Dedifferentiated amniotic fluid mesenchymal stem cell (primary cell): ENCODE data around the gene EFEMP2.

Source experiments
- DNase-seq: peaks from one replicate; pipeline ENCODE4 v3.0.0-alpha.2; 2016; ENCODE audit errors: extremely low spot score

EFEMP2 gene

DNA sequence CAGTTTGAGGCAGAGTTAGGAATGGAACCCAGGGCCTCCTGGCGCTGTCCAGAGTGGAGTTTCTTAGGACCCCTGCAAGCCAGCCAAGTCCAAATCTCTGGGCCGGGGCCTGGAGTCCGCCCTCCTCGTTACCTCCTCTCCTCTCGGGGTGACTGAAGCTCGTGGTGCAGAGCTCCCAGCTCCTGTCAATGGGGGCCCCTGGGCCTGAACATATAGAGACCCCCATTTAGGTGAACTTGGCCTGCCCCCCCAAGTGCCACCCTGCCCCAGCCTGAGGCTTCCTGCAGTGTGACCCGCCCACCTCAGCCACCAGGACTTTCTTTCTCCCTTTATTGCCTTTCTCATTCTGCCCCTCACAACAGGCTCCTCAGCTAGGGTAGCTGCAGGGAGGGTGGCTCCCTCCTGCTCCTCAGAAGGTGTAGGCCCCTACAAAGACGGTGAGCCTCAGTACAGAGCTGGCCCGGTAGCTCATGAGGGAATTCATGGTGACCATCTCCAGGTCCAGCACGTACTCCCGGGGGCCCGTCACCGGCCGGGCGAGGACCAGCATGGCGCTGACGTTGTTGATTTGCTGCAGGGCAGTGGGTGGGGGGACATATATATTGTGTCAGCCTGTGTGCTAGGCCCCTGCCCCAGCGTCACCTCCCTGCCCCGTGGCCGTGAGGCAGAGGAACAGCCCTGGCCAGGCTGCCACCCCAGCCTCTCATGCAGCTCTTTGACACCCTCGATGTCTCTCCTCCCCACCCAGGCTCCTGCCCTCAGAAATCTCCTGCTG is 5.9 kb downstream of the EFEMP2 start:
- no peak for DNase-seq

DNA sequence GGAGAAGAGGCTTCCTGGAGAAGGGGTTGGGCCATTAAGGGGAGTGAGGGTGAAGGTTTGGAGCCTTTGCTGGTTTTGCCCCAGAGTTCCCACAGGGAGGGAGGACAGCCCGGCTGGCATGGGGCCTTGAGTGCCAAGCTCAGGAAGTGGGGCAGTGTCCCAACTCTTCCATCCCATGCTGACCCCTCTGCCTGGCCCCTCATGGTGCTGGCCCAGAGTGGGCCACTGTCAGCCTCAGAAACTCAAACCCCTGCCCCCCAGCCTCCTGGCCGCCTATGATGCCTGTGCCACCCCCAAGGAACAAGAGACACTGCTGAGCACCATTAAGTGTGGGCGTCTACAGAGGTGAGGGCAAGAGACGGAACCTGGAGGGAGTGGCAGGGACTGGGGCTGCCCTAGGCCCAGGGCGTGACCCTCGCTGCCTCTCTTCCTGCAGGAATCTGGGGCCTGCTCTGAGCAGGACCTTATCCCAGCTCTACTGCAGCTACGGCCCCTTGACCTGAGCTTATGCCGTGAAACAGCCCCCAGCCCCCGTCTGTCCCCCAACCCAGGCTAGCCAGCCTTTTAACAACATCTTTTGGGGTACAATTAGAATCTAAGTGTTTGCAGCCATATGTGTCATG is 6.9 kb downstream of the EFEMP2 start:
- no peak for DNase-seq

- DNase-seq = no peak
Observed at GRCh38 chr11:65864706-65865471, 7.7 kb downstream of the EFEMP2 start.

GRCh38 chr11:65863889-65864705 is 8.5 kb downstream of the EFEMP2 start:
- DNase-seq = no peak

- no peak for DNase-seq
Observed at GRCh38 chr11:65862941-65863888, 9.4 kb downstream of the EFEMP2 start.

DNA sequence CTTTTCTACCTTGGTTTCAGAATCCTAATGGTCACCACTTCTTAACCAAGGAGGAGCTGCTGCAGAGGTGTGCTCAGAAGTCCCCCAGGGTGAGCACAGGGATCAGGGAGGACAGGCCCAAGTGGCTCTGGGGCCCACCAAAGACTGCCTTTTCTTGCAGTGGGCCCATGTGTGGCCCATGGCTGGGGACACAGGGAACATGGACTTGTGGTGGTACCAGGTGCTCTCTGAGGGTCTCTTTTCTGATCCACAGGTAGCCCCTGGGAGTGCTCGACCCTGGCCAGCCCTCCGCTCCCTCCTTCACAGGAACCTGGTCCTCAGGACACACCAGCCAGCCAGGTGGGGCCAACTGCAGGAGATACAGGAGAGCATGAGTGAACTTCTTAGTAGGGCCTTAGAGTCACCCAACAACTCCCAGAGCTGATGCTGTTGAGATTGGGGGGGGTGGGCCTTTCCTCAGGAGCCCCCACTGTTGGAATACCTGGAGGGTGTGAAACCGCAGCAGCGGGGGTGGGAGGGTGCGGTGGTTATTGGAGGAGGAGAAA is 10.3 kb downstream of the EFEMP2 start:
- no peak for DNase-seq

DNA sequence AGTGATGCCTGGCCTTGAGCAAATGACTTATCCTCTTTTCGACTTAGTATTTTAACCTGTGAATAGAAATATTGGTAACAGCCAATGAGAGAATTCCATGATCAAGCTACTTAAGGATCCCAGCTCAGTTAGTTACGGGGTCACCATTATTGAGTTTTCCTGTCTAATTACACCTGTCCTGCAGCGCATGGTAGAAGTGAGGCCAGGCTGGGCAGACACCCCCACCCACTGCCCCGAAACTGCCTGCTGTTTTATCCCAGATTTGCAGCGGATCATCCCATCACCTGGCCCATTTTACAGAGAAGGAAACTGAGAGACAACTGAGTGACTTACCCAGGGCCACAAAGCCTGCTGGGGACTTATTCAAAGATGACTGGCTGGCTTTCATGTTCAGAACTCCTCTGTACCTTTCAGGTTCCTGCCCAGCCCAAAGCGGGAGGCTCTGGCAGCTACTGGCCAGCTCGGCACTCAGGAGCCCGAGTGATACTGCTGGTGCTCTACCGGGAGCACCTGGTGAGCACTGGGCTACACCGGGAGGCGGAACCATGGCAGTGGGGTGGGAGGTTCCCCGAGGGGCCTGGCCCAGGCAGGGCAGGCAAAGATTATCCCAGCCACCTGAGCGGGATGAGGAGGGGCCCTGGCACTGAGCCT is 10.9 kb downstream of the EFEMP2 start:
- no peak for DNase-seq

DNA sequence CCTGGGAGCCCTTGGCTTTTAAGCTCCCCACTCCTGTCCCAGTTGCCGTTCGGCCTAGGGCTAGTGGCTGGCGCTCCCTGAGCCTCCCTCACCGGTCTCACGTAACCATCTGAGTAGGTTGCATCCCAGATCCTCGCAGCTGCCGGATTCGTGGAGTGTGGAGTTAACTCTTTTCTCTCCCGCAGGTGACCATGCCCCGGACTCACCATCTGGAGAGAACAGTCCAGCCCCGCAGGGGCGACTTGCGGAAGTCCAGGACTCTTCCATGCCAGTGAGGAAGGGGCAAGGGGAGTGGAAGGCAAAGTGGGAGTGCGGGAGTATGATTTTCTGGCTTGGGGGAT is 11.5 kb downstream of the EFEMP2 start:
- no peak for DNase-seq

DNA sequence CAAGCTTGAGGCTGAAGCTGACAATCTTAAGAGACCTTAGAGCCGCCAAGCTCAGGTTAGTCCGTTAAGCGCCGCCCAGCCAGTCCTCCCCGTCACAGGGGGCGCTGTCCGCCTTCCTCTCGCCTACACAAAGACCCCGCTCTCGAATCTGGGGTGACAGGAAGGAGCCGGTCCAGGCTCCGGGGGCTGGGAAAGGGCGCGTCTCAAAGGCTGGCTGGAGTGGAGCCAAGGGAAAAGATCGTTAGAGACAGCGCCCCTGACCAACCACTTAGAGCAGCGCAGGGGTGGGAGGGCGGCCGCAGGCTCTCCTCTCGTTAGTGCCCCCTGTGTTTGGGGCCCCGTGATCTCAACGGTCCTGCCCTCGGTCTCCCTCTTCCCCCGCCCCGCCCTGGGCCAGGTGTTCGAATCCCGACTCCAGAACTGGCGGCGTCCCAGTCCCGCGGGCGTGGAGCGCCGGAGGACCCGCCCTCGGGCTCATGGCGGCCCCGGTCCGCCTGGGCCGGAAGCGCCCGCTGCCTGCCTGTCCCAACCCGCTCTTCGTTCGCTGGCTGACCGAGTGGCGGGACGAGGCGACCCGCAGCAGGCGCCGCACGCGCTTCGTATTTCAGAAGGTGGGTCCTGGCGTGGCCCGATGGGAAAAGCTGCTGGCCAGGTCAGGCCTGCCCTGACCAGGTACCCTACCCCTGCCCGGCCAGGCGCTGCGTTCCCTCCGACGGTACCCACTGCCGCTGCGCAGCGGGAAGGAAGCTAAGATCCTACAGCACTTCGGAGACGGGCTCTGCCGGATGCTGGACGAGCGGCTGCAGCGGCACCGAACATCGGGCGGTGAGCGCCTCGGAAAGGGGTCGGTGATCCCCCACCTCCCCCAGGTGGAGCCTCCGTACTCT is 12.1 kb downstream of the EFEMP2 start, which contains the start of gene MUS81:
TSS of gene MUS81 (plus strand) at position 156 of the 887 bp plus-strand sequence. CDS start at position 477, 321 bp downstream.
- peak; percentile 93 for DNase-seq

GRCh38 chr11:65859812-65860277 is 12.8 kb downstream of the EFEMP2 start:
- no peak for DNase-seq

DNA sequence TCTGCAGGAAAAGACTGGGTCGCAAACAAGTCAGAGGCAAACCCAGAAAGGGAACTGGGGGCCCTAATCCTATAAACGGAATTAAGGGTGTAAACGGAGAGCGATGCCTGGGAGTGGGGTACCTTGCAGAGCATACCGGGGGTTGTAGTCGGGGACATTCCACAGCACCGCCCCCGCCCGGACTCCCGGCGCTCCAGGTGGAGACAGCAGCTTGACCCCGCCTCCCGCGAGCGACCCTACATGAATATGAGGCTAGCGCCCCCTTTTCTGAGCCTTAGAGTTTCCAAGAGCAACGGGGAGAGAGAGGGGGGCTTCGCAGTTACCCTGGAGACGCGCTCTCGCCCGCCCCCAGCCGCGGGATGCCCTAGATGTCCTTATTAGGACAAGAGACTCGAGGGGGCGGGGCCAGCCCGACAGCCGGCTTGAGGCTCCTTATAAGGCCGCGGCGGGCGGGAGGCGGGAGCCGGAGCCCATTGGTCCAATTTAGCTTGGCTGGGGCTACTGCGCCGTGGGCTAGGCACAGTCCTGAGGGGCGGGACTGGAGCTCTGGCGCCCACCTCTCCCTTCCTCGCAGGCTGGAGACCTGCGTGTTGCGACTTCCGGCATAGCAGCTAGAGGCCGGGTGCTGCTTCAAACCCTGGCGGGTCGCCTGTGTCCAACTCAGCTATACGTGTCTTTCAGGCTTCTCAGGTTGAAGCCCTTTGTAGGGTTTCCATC is 13.3 kb downstream of the EFEMP2 start:
- peak; percentile 95 for DNase-seq

DNA sequence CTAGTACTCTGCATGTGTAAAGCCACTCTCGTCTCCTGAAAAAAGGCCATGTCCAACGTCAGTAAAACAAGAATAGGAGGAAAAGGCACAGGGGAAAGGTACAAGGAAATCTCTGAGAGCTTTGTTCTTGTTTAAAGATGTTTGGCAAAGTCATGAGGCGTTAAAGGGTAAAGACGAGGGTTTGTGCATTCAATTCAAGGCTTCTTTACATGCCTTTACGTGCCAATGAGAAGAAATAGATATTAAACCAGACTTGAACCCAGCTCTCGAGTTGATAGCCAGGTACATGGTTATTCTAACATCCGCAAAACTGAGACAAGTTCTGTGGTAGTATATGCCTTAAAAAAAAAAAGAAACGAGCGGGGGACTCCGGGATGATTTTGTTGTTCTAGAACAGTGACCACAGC is 13.9 kb downstream of the EFEMP2 start:
- DNase-seq = no peak

- peak; percentile 97 for DNase-seq
Observed at GRCh38 chr11:65857853-65858680, 14.5 kb downstream of the EFEMP2 start, which contains the start of gene CFL1. Gene CFL1, minus strand, starts transcription at chr11:65858180. Its CDS starts 81 bp downstream, at chr11:65858099.

- DNase-seq = no peak
Observed at GRCh38 chr11:65857500-65857852, 15.1 kb downstream of the EFEMP2 start.

DNA sequence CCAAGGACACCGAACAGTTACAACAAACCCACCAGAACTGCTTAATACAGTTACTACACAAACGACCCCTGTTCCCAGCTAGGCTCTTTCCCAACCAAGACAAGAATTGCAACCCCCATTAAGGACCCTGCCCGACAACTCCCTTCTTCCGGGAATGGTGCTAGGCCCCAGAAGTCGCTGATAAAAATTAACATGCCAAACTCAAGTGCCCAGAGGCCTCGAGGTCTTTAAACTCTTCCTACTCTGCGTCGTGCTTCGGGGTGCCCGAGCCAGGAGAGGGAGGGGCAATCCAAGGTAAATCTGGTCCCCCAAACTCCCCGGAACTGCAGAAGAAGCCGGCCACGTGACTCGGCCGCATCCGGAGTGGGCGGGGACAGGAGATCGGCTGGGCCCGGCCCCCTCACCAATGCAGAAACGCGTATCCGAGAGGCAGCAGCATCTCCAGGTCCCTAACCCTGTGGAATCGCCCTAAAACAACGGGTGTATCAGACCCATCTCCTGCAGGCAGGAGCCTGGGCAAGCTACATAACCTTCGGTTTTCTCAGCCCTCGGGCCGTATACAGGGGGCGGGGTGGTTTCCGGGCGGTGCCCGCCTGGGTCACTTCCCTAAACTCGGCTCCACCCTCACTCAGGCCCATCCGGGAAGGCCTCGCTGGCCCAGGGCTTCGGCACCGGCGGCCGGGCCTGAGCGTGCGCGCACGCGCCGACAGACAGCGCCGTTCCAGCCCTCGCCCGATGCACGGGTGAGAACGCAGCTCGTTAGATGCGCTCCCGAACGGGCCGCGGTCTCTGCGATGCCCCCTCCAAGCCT is 15.7 kb downstream of the EFEMP2 start:
- peak; percentile 56 for DNase-seq

- DNase-seq = no peak
Observed at GRCh38 chr11:65855927-65856363, 16.7 kb downstream of the EFEMP2 start.
